Activated CD4-positive, alpha-beta T cell treated with anti-CD3 and anti-CD28 coated beads, Interleukin-2, amount 10 ng/mL, durations not matched to agents 24 days and 14 days (primary cell): ENCODE data around the gene GP1BB. TPM values are rescaled to one million over a fixed set of nuclear protein-coding genes. Genes with fewer than 3 reads are reported as not detected.
"Not testable (repeated sequence)": the region's sequence is repeated elsewhere in the genome, so short reads cannot be mapped to it uniquely, and the experiment has no call there.

ENCODE experiments used
- DNase-seq: peaks from one replicate; pipeline ENCODE4 v3.0.0; 2022
- H3K27ac Mint-ChIP-seq: one replicate; pipeline ENCODE4 v1.8.0; 2022; ENCODE audit warnings: mild to moderate bottlenecking, mixed read lengths
- H3K27me3 Mint-ChIP-seq: one replicate; pipeline ENCODE4 v1.8.0; 2022; ENCODE audit warnings: mixed read lengths
- H3K36me3 Mint-ChIP-seq: one replicate; pipeline ENCODE4 v1.8.0; 2022; ENCODE audit warnings: low read depth, mild to moderate bottlenecking, mixed read lengths
- H3K4me1 Mint-ChIP-seq: one replicate; pipeline ENCODE4 v1.8.0; 2021; ENCODE audit warnings: mixed read lengths
- H3K4me3 Mint-ChIP-seq: one replicate; pipeline ENCODE4 v1.8.0; 2022; ENCODE audit warnings: mild to moderate bottlenecking, moderate library complexity, mixed read lengths
- H3K9me3 Mint-ChIP-seq: one replicate; pipeline ENCODE4 v1.8.0; 2021; ENCODE audit warnings: mixed read lengths
- intact Hi-C: fragments of 100-400 bp; cut with micrococcal nuclease; formaldehyde crosslinking; loops from one replicate; pipeline ENCODE4 v1.15.1; 2023
- total RNA-seq: library from RNA; stranded (reverse); gene quantifications from 2 replicates; pipeline ENCODE4 v1.2.3, GENCODE V29; 2022

GP1BB gene
- not detected in 2 replicates for total RNA-seq

- peak; percentile 76 for DNase-seq
- Mint-ChIP-seq H3K4me1 (peaks cover 5% of the 10 kb centered on the region), H3K4me3 (peak within 1 kb of the TSS; percentile 50), H3K27me3 (peaks cover 47% of the 10 kb centered on the region), H3K27ac (no peak within 1 kb of the TSS), H3K9me3 (no peaks in the 10 kb centered on the region), H3K36me3 (no peaks in the 10 kb centered on the region)
- intact Hi-C loops: loop anchor here (2.0 kb wide), 1 partner anchor 43 kb away; no protein-coding TSS in a partner anchor
Measured at GRCh38 chr22:19723232-19723982, at the start of gene GP1BB. TSS of gene GP1BB (plus strand) at chr22:19723539. CDS start at chr22:19723570, 31 bp downstream.

GRCh38 chr22:19673660-19674059, 49.7 kb upstream of the GP1BB start:
- Mint-ChIP-seq H3K4me1 (no peaks in the 10 kb centered on the region), H3K9me3 (no peaks in the 10 kb centered on the region), H3K27ac (no peak overlapping the region), H3K4me3 (no peak overlapping the region), H3K36me3 (no peaks in the 10 kb centered on the region), H3K27me3 (peaks cover 4% of the 10 kb centered on the region)
- intact Hi-C loops: no loop called here
- DNase-seq: no peak

- no peaks in the 10 kb centered on the region for H3K36me3 Mint-ChIP-seq
- intact Hi-C loops: no loop called here
- DNase-seq: no peak
- H3K9me3 Mint-ChIP-seq: no peaks in the 10 kb centered on the region
- H3K4me3 Mint-ChIP-seq: no peak overlapping the region
- H3K4me1 Mint-ChIP-seq: no peaks in the 10 kb centered on the region
- no peak overlapping the region for H3K27ac Mint-ChIP-seq
- H3K27me3 Mint-ChIP-seq: peaks cover 4% of the 10 kb centered on the region
Measured at GRCh38 chr22:19674129-19674928, 49.0 kb upstream of the GP1BB start.

GRCh38 chr22:19674929-19675253, 48.4 kb upstream of the GP1BB start:
- H3K27ac Mint-ChIP-seq: no peak overlapping the region
- peaks cover 4% of the 10 kb centered on the region for H3K27me3 Mint-ChIP-seq

DNA sequence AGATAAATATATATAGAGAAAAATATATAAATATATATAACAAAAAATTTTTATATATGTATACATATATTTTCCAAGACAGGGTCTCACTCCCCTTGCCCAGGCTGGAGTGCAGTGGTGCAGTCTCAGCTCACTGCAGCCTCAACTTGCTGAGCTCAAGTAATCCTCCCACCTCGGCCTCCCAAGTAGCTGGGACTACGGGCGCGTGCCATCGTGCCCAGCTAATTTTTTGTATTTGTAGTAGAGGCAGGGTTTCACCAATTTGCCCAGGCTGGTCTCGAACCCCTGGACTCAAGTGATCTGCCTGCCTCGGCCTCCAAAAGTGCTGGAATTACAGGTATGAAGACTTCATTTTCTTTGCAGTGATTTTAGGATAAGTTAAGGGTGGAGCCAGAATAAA, 47.9 kb upstream of the GP1BB start:
- Mint-ChIP-seq H3K4me1 (no peaks in the 10 kb centered on the region), H3K9me3 (no peaks in the 10 kb centered on the region), H3K36me3 (no peaks in the 10 kb centered on the region), H3K27me3 (peaks cover 4% of the 10 kb centered on the region), H3K4me3 (no peak overlapping the region), H3K27ac (no peak overlapping the region)
- no peak for DNase-seq
- intact Hi-C loops: no loop called here

More at GRCh38 chr22:19674929-19675253, 48.4 kb upstream of the GP1BB start:
- no peak for DNase-seq
- Mint-ChIP-seq H3K4me3 (no peak overlapping the region), H3K9me3 (no peaks in the 10 kb centered on the region), H3K36me3 (no peaks in the 10 kb centered on the region), H3K4me1 (no peaks in the 10 kb centered on the region)
- intact Hi-C loops: no loop called here

DNA sequence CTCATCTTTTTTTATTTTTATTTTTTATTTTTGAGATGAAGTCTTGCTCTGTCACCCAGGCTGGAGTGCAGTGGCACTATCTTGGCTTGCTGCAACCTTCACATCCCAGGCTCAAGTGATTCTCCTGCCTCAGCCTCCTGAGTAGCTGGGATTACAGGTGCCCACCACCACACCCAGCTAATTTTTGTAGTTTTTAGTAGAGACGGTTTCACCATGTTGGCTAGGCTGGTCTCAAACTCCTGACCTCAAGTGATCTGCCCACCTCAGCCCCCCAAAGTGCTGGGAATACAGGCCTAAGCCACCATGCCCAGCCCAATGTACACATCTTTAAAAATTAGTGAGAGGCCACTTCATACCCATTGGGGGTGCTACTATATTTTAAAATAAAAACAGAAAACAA, 46.9 kb upstream of the GP1BB start:
- H3K4me1 Mint-ChIP-seq, DNase-seq, H3K27ac Mint-ChIP-seq, H3K27me3 Mint-ChIP-seq, intact Hi-C loops, H3K36me3 Mint-ChIP-seq, H3K9me3 Mint-ChIP-seq, H3K4me3 Mint-ChIP-seq: not testable (repeated sequence)

GRCh38 chr22:19678949-19679521, 44.3 kb upstream of the GP1BB start:
- Mint-ChIP-seq H3K9me3 (no peaks in the 10 kb centered on the region), H3K27ac (no peak overlapping the region), H3K4me3 (no peak overlapping the region), H3K4me1 (no peaks in the 10 kb centered on the region), H3K27me3 (peaks cover 18% of the 10 kb centered on the region), H3K36me3 (no peaks in the 10 kb centered on the region)
- no peak for DNase-seq
- intact Hi-C loops: loop anchor here (1.0 kb wide), 1 partner anchor 39 kb away; no protein-coding TSS in a partner anchor

DNA sequence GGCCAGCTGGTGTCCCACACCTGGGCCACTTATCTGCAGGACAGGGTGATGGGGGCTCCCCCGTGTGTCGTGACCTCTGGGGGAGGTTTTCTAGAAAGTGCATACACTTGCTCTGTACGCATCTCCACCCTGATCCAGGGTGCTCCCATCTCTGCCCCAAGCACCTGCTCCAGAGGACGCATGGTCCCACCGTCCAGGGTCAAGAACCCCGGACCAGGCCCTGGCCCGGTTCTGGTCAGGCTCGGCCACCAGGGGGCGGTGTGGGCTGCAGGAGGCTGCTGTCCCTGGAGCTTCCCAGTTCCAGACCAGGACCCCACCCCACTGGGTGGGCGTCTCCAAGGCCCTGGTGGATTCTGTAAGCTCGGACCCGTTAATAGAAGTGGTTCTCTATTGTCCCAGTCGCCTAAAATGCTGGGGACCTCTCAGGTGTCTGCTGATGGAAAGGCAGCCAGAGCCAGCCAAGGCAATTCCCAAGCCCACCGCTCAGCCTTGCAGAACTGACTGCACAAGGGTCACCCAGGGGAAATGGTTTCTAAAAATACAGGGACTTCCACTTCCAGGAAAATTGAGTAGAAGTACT, 43.7 kb upstream of the GP1BB start:
- Mint-ChIP-seq H3K4me1 (no peaks in the 10 kb centered on the region), H3K36me3 (no peaks in the 10 kb centered on the region), H3K4me3 (no peak overlapping the region), H3K9me3 (no peaks in the 10 kb centered on the region), H3K27me3 (peaks cover 20% of the 10 kb centered on the region), H3K27ac (no peak overlapping the region)
- peak; percentile 82 for DNase-seq
- intact Hi-C loops: loop anchor here (1.0 kb wide), 1 partner anchor 39 kb away; no protein-coding TSS in a partner anchor

- Mint-ChIP-seq H3K27me3 (peaks cover 18% of the 10 kb centered on the region), H3K9me3 (no peaks in the 10 kb centered on the region), H3K4me3 (no peak overlapping the region), H3K4me1 (no peaks in the 10 kb centered on the region), H3K27ac (no peak overlapping the region), H3K36me3 (no peaks in the 10 kb centered on the region)
- intact Hi-C loops: no loop called here
- no peak for DNase-seq
Measured at GRCh38 chr22:19680287-19680881, 43.0 kb upstream of the GP1BB start.

- intact Hi-C loops: no loop called here
- Mint-ChIP-seq H3K27ac (no peak overlapping the region), H3K4me1 (no peaks in the 10 kb centered on the region), H3K36me3 (no peaks in the 10 kb centered on the region), H3K4me3 (no peak overlapping the region), H3K9me3 (no peaks in the 10 kb centered on the region), H3K27me3 (peaks cover 16% of the 10 kb centered on the region)
- no peak for DNase-seq
Measured at GRCh38 chr22:19680911-19681862, 42.2 kb upstream of the GP1BB start.

GRCh38 chr22:19681863-19682245, 41.5 kb upstream of the GP1BB start:
- H3K4me1 Mint-ChIP-seq: no peaks in the 10 kb centered on the region
- H3K4me3 Mint-ChIP-seq: no peak overlapping the region
- H3K9me3 Mint-ChIP-seq: no peaks in the 10 kb centered on the region
- no peak for DNase-seq
- H3K36me3 Mint-ChIP-seq: no peaks in the 10 kb centered on the region
- intact Hi-C loops: no loop called here
- H3K27me3 Mint-ChIP-seq: peaks cover 16% of the 10 kb centered on the region
- no peak overlapping the region for H3K27ac Mint-ChIP-seq

- no peaks in the 10 kb centered on the region for H3K4me1 Mint-ChIP-seq
- intact Hi-C loops: no loop called here
- H3K9me3 Mint-ChIP-seq: no peaks in the 10 kb centered on the region
- no peak for DNase-seq
- no peak overlapping the region for H3K27ac Mint-ChIP-seq
- H3K36me3 Mint-ChIP-seq: no peaks in the 10 kb centered on the region
- no peak overlapping the region for H3K4me3 Mint-ChIP-seq
- H3K27me3 Mint-ChIP-seq: peaks cover 10% of the 10 kb centered on the region
Measured at GRCh38 chr22:19686946-19687345, 36.4 kb upstream of the GP1BB start.
